ENCODE measurements around the gene RFX7.

Gene RFX7

DNA sequence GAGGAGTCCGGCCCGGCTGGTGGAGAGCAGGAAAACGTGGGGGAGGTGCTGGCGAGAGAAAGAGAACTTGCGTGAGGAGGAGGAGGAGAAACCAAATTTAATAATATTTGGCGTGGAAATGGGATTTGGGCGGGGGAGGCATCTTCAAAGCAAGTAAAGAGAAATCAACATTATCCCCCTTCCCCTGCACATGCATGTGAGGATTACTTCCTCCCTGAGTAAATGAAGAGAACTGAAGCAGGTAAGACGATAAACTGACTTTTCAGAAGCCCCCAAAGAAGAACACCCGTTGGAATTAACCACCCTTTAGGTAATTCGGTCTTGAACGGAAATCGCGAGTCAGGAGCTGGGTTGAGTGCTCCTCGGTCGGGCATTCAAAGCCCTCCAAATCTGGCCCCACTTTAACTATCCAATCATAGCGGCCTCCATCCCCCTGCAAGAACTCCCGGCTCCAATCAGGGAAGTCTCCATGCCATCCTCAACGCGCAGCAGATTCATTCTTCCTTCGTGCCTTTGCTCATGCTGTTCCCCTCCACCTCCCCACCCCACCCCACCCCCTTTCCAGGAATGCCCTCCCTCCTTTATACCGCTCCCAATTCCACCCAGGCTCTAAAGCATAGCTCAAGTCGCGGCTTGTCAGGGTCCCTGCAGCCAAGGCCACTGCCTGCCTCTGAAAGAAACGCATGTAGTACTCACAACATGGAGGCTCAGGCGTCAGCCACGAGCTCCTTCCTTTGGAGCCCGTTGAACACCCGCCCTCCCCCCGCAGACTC, 545 bp upstream of the RFX7 start:
- peak; percentile 70 for DNase-seq

DNA sequence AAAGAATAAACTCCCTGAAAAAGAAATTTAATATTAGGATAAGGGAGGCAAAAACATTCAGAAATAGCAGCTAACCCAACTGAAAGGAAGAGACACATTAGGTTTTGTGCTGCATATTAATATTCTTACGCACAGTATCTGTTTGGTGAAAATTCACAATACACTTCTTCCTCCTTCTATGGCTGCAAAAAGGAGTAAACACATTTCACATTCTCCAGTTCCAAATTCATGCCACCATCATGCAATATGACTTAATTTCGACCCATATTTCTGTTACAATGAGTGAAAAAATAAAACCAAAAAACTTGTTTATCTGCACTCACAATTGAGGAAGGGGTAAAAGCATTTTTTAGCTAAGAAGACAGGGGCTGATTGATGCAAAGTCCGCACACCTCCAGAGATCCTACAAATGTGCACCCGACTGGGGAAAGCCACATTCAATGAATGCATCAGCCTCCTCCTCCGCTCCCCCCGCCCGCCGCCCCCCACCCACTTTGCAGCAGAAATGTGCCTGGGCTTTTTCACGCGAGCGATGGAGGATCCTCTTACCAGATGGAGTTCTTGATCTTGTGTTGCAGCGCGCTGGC, 1.0 kb downstream of the RFX7 start:
- no peak for DNase-seq

DNA sequence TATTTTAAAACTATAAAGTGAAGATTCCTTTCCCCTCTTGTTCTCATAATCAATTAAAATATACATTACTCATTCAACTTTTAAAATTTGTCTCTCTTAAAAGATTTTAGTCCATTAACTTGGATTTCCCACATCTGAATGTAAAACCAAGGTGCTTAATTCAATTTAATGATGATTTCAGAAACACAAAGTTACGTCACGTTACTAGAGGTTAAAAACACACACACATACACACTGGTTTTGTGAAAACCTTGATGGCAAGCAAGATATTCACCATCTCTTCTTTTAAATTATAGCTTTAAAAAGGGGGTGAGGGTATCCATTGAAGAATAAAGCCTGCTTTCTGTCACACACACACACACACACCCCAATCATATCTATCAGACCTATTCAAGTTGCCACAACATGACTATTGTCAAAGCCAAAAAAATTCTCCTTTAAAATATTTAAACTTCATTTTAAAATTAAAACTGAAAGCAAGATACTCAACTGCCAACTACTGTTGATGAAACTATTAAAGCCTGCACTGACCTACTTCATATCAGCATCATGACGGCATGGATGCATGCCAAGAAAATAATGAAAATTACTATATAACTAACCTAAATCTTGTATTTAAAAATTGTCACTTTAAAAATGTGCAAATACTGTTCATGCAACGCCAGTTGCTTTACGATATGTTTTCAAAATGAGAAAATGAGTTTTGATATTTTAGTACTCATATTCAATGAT, 2.1 kb downstream of the RFX7 start:
- DNase-seq, result no peak

DNA sequence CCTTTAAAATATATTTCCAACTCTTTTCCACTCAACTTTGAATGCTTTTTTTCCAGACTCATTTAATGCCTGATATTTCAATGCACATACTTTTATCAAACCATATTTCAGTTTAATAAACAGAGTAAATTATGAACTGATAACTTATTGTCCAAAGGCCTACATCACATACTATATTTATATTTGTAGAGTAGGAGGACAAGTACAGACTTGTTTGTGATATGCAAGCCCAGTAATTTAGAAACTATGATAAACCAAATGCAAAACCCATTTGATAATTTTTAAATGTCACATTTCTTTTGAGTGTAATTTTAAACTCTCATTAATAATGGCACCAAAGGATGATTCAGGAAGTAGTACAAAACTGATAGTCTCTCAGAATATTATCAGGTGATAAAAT, 3.3 kb downstream of the RFX7 start:
- DNase-seq, result no peak

DNA sequence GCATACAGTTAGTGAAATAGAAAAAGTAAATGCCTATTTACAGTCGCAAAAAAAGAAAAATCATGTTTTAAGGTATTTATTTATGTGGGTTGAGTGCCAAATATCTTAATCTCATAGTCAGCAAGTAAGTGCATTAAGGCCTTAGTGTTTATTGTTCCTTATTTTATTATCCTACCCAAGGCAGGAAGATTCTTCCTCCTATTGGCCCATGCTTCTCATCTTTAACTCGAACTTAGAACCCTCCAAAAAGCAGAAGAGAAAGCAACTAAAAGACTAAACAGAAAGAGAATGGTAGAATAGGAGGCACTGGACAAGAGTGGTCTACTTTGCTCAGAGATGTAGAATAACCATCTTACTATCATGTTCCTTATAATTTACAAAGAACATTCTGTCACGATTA, 7.5 kb downstream of the RFX7 start:
- DNase-seq, result no peak

DNA sequence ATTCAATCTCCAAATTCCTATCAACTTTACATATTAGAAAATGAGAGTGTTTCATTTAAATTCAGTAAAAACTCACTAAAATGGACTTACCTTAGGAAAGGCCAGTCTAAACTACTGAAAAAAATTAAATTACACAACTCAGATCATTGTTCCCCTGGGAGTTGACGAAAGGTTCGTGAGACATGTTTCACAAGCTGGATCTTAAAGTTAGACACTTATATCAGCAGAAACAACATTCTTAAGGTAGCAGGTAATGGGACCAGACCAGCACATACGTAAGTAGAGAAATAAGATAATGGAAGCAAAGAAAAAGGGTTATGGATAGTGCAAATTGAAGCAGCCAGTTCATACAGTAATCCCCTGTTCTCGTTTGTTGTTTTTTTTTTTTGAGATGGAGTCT, 8.9 kb downstream of the RFX7 start:
- no peak for DNase-seq

DNA sequence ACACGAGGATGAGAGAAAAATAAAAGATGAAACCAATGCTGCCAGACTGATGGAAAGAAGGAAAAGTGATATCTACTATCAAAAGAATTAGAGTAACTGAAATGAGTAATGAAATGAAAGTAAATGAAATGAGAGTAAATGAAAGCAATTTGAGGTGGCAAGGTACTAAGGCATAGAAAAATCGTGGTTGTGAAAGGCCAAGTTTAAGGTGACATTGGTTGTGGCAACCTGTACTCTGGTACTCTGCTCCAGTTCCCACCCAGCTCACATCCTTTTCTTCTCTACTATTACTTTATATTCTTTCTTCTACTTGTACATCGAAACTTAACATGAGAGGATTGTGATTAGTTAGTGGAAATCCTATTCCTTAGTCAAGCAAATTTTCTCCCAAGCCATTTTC, 10.1 kb downstream of the RFX7 start:
- DNase-seq, result no peak

DNA sequence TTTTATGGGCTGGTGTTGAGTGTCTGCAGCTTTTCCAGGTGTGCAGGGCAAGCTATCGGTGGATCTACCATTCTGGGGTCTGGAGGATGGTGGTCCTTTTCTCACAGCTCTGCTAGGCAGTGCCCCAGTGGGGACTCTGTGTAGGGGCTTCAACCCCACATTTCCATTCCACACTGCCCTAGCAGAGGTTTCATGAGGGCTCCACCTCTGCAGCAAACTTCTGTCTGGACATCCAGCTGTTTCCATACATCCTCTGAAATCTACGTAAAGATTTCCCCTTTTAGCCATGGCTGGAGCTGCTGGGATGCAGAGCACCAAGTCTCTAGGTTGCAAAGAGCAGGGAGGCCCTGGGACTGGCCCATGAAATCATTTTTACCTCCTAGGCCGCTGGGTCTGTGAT, 11.6 kb downstream of the RFX7 start:
- DNase-seq, result no peak

DNA sequence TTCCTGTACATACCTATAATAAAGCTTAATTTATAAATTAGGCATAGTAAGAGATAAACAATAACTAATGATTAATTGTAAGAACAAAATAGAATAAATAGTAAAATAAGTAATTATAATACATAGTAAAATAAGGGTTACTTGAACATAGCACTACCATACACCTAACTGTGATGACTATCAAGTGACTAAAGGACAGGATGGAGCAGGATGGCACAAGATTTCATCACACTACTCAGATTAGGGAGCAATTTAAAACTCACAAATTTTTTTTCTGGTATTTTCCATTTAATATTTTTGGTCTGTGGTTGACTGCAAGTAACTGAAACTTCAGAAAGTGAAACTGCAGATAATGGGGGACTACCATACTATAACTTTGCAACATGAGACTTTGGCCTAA, 14.8 kb downstream of the RFX7 start:
- no peak for DNase-seq

DNA sequence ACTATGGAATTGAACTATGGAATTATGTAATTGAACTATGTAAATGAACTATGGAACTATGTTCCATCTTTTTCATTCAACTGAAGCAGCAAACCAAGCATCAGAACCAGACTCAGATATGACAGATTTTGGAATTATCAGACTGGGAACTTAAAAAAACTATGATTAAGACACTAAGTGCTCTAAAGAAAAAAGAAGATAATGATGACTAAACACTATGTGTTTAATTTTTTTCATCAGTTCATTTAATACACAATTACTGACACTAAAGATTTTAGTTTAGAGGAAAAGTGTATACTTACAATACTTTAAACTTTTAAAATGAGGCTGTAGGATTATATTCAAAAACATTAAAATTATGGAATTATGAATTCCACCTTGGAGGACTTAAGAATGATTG, 15.3 kb downstream of the RFX7 start:
- DNase-seq, result no peak

DNA sequence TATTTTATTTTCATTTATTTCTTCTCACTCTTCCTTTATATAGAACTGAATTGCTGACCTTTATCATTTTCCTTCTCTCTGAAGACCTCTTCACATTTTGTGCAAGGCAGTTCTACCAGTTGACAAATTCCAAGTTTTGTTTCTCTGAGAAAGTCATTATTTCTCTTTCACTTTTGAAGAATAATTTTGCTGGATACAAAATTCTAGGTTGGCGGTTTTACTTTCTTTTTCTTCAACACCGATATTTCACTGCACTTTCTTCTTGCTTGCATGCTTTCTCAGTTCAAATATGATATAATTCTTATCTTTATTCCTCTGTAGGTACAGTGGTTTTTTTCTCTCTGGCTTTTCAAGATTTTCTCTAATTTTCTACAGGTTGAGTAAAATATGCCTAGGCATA, 15.9 kb downstream of the RFX7 start:
- DNase-seq, result no peak

DNA sequence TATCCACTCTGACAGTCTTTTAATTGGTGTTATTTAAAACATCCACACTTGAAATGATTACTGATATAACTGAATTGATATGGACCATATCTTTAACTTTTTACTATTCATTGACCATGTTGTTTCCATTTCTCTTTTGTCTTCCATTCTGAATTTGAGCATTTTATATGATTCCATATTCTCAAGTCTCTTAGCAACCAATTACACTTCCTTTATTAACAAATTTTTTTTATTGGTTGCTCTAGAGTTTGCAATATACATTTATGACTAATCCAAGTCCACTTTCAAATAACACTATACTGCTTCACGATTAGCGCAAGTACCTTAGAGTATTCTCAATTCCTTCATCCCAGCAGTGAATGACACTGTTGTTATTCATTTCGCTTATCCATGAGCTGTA, 16.4 kb downstream of the RFX7 start:
- no peak for DNase-seq

DNA sequence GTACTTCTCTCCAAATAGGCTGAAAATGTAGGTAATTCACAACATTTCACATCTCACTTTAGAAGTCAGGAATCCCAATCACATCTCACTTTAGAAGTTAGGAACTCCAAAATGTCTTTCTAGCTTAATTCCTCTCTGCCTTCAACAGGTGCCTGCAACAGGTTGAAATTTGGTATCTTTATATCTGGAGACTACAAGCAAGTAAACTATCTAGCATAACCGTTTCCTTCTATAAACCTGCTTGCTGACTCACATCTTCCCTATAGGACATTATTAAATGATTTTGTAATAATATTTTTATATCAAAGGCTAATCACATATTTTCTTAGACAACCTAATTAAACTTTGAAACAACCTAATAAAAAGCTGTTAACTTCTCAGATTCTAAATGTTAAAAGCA, 18.2 kb downstream of the RFX7 start:
- no peak for DNase-seq

DNA sequence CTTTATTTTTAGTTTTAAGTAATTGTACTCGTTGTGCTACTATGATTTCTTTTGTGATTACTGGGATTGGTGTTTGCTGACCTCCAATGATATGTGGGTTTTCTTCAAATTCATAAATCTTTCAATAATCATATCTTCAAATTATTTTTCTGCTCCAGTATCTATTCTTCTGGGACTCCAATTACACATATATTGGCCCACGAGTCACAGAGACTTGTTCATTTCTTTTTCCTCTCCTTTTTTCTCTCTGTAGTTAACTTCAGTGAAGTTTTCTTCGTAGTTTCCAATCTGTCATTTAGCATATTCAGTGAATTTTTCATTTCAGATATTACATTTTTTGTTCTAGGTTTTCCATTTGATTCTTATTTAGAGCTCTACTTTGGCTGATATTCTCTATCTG, 21.4 kb downstream of the RFX7 start:
- no peak for DNase-seq

DNA sequence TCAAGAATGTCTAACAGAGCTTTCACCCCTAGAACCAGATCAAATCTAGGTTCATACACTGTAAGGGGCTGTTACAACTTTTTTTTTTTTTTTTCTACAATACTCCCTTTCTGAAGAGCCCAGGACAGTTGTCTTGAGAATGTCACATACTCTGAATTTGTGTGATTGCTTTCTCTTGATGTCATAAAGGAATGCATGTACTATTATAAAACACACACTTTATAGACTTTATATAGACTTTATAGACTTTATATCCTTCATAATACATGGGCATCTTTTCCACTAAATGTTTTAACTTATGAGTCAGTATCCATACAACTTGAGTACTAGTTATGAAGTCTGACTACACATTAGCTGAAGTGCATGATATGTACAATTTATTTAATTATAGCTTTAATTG, 26.3 kb downstream of the RFX7 start:
- no peak for DNase-seq

DNA sequence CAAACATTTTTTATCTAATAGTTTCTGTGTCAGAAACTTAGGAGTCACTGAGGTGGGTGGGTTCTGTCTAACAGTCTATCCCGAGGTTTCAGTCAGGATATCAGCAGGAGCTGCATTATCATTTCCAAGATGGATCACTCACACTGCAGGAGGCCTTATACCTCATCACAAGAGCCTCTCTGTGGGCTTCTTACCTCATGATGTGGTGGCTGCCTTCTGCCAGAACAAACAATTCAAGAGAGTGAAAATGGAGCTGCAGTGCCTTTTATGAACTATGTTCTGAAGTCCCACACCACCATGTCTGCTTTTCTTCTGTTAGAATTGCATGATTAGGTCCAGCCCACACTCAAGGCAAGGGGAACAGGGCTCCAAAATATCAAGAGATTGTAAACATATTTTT, 27.9 kb downstream of the RFX7 start:
- no peak for DNase-seq

DNA sequence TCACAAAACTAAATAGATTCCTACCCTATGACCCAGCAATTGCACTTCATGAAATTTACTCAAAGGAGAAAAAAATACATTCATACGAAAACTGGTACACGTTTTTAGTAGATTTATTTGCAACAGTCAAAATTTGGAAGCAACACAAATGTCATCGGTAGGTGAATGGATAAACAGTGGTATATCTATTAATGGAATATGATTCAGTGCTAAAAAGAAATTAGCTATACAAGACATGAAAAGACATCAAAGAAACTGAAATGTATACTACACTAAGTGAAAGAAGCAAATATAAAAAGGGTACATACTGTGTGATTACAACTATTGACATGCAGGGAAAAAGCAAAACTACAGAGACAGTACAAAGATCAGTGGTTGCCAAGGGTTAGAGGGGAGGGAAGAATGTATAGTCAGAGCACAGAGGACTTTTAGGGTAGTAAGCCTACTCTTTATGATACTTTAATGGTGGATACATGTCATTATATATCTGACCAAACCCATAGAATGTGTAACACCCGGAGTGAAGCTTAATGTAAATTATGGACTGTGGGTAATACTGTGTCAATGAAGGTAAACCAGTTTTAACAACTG, 31.6 kb downstream of the RFX7 start:
- no peak for DNase-seq

DNA sequence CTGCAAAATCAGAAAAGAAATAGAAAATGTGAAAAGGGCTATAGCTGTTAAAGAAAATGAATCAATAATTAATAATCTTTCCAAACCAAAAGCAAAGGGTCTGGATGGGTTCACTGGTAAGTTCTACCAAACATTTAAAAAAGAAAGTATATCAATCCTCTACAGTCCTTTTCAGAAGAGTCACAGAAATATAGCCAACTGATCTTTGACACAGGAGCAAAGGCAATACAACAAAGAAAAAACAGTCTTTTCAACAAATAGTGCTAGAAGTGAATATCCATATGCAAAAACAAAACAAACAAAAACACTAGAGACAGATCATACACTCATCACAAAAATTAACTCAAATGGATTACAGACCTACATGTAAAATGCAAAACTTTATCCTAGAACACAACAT, 32.6 kb downstream of the RFX7 start:
- no peak for DNase-seq

DNA sequence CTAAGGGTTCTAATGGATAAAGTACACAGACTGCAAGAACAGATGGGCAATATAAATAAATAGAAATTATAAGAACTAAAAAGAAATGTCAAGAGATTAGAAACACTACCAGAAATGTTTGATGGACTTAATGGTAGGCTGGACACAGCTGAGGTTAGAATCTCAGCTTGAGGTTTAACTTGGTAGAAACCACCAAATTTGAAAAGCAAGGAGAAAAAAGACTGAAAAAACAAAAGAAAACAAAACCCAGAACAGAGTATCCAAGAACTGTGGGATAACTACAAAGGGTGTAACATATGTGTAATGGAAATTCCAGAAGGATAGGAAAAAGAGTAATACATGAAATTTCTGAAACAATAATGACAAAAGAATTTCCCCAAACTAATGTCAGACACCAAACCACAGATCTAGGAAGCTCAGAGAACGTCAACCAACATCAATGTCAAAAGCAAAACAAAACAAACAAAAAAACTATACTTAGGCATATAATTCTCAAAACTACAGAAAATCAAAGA, 35.0 kb downstream of the RFX7 start:
- DNase-seq, result no peak

DNA sequence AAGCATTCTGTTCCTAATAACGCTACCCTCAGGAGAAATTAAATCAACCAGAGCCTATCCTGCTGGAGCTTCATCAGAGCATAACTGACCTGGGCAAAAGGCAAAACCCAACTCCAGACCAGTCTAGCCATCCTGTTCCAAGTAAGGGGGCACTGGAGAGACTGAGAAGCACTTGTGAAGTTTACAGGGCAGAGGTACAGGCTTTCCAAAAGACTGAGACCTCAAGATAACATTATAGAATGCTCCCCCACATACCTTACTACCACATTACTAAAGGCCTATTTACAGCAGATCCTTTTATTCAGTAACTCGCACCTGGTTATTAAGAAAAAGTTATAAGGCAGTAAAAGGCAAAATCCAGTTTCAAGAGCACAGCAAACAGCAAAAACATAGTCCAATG, 35.5 kb downstream of the RFX7 start:
- no peak for DNase-seq

DNA sequence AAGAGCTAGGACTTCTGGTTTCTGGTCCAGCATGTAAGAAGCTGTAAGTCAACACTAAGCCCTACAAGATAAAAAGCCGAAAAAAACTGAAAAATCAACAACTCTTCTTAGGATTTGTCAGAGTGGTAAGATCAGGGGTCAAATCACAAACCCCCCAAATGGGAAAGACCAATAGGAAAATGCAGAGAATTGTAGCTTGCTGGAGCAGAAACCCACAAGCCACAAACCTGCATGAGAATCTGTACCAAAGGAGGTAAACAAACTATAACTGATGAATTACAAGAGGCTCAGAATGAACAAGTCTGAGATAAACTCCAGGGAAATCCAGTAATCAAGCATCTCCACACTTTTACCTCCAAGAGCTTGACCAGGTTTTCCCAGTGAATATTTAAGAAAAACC, 36.0 kb downstream of the RFX7 start:
- DNase-seq, result no peak

DNA sequence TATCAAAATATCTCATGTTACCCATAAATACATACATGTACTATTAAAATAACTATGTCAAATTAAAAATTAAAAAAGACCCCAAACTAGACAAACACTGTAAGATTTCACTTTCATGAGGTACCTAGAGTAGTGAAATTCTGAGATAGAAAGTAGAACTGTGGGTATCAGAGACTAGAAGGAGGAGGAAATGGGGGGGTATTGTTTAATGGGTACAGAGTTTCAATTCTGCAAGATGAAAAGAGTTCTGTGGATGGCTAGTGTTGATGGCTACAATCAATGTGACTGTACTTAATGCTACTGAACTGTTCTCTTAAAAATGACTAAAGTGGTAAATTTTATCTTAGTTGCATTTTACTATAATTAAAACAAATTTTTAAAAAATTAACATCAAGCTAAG, 36.6 kb downstream of the RFX7 start:
- no peak for DNase-seq

DNA sequence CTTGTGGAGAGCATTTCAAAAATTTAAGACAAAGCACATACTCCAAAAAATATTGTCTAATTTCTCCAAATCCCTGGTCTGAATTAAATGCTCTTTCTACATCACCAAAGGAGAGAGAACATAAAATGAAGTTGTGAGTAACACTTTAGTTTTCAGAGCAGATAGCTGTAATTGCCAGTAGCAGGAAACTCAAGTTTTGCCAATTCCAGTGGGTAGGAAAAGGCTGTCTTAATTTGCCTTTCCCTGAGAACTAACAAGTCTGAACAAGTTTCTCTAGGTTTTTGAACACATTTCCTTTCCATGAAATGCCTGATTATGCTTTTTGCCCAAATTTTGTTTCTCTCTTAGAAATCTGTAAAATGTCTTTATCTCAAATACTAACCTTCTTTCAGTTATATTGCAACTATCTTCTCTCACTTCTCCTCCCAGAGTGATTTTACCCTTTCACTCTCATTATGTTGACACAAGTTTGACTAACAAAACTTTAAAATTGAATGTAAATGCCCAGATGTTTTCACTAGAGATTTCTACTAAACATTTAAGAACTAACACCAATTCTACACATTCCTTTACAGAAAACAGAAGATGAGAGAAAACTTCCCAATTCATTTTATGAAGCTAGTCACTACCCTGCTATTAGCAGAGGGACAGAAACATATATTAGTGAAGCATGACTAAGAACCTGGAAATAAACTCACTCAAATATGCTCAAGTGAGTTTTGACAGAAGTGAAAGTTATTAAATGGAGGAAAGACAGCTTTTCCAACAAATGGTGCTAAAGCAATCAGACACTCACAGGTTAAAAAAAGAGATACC, 38.4 kb downstream of the RFX7 start:
- DNase-seq, result no peak

All from midbrain (tissue), 1 donor.